ENCODE measurements around the gene AP1M1.

AP1M1 gene

DNA sequence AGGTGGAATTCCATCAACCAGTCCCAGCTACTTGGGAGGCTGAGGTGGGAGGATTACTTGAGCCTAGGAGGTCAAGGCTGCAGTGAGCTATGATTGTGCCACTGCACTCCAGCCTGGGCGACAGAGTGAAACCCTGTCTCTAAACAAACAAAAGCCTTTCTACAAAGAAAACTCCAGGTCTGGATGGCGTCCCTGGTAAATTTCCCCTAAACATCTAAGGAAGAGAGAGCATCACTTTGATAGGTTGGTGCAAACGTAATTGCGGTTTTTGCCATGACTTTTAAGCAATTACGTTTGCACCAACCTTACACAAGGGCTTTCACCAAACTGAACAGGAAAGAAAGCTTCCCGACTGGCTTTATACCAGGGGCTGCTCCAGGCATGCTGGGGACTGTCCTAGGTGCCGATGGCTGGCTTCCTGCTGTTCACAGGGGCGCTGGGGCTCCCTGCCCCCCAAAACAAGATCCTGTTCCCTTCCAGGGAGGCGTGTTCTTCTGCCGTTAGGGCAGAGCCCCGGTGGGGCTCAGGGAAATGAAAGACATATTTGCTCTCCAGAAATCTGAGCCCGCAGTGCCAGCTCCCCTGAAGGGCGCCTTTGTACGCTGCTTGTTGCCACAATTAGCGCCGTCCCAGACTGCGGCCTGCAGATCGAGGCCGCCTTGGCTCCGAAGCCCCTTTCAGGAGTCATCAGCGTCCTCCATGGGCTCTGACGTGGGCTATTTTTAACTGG is 88.2 kb downstream of the AP1M1 start:
- peak overlapping the region; percentile 18; the same call in 1 of the 2 replicates for H3K27ac ChIP-seq
- no peak for TF ChIP-seq CTCF (conservative IDR thresholded peaks at IDR 0.05)

DNA sequence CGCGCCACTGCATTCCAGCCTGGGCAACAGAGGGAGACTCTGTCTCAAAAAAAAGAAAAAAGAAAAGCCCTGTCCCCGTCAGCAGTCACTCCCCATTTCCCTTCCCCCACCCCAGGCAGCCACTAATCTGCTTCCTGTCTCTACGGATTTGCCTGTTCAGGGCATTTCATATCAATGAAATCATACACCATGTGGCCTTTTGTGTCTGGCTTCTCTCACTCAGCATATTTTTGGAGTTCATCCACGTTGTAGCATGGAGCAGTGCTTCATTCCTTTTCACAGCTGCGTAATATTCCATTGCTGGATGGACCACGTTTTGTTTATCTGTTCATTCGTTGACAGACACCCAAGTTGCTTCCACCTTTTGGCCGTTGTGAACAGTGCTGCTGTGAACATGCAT is 90.8 kb downstream of the AP1M1 start:
- no peak for TF ChIP-seq CTCF (conservative IDR thresholded peaks at IDR 0.05)
- H3K27ac ChIP-seq = no peak overlapping the region

DNA sequence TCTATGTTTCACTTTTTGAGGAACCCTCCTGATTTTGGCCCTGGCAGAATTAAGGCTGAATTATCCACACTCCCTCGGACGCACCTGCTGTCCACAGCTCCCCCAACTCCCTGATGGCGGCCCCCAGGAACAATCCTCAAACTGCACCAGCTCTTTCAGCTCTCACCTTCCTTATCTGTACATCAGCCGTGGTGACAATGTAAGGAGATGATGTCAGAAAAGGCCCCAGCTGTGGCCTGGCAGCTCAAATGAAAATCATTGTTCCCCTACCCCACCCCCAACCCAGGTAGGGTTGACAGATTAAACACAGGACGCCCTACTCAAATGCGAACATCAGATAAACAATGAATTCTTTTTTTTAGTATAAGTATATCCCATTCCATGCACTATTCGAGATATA is 91.9 kb downstream of the AP1M1 start:
- no peak overlapping the region for H3K27ac ChIP-seq
- no peak for TF ChIP-seq CTCF (conservative IDR thresholded peaks at IDR 0.05)

- no peak overlapping the region for H3K27ac ChIP-seq
- TF ChIP-seq CTCF (conservative IDR thresholded peaks at IDR 0.05) = no peak
Measured at GRCh38 chr19:16290692-16291091, 93.0 kb downstream of the AP1M1 start.

DNA sequence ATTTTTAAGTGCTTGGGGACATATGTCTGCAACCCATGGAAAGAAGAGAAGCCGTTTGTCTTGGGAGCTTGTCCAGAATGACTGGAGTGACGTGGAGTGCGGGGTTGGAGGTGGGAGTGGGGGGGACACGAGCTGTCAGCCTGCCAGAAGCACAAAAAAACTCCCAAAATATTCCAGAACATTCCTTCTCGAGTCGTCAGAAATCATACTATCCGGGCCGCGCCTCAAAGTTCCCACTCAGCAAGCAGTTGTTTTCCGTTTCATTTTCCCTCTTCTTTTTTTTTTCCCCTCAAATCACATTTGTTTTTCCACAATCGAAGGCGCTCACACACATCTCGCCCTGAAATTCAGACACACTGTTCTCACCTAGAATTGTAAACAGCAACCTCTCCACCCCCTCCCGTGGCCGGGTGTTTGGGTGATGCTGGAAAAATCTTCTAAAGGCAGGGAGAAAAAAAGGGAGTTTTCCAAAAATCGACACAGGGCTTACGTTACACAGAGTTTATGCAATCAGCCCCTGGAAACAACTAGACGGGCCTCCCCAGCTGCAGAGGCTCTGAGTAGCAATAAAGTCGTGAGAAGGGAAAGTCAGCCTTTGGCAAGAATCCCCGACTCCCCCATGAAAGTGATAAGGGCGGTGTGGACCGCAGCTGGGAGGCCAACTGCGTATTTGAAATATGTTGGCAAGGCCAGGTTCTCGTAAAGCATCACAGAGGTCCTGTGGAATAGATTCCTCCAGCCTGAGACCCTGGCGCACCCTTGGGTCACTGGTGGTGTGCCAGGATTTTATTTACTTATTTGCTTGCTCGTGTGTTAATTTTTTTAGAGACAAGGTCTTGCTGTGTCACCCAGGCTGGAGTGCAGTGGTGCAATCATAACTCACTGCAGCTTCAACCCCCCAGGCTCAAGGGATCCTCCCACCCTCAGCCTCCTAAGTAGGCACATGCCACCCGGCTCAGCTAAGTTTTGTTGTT is 95.7 kb downstream of the AP1M1 start:
- H3K27ac ChIP-seq = peak overlapping the region; percentile 6
- TF ChIP-seq CTCF (conservative IDR thresholded peaks at IDR 0.05) = no peak

- no peak overlapping the region for H3K27ac ChIP-seq
- TF ChIP-seq CTCF (conservative IDR thresholded peaks at IDR 0.05) = no peak
Measured at GRCh38 chr19:16295057-16295456, 97.3 kb downstream of the AP1M1 start.

Data from VCaP (cell line).